ENCODE data around the gene PIGS.
A peak's percentile ranks its signal among the peaks of the same experiment; 100 is the strongest.

Gene PIGS

DNA sequence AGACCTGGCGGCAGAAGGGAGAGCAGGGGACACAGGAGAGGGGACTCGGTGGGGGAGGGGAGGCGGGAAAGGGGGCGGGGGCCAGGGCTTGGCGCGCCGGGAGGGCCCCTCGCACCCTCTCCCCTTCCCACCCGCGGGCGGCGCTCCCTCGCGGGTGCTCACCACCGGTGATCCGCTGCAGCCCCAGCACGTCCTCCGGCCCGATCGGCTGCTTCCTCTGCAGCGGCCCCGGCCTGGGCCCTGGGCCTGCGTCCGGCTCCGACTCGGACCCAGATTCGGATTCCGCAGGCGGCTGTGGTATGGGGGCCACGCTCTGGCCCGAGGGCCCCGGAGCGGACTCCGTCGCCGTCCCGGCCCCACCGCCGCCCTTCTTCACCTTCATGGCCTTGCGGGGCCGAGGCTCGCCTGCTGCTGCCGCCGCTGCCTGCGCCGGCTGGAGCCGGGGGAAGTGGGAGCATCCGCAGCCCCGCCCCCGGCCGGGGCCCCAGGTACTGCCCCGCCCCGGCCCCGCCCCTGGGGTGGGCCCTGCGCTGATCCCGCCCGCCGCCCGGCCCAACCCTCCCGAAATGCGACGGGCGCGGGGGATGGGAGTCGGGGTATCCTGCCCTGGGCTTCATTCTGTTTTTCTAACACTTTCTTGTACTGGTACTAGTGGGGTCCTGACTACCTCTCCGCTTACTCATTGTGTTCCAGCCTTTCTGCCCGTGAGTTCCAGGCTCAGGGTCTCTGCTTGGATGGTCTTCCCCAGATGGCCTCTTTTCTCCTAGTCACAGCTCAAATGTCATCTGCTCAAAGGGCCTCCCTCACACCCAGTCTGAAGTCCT lies 18.9 kb downstream of the PIGS start, which contains the start of gene UNC119:
UNC119 (minus strand) TSS at position 449 of the 824 bp plus-strand sequence; CDS start at position 382, 67 bp downstream.
- DNase-seq: peak; percentile 60 to 71 (median 67)
- peaks cover 38% of the 10 kb centered on the region for H3K36me3 ChIP-seq (ENCODE audit: control insufficient read depth, insufficient read depth, low read length)
- H3K27me3 ChIP-seq (replicated peaks; ENCODE audit: control insufficient read depth, insufficient read depth, low read length, poor library complexity, severe bottlenecking): no peaks in the 10 kb centered on the region
- H3K4me1 ChIP-seq (ENCODE audit: control insufficient read depth, insufficient read depth, low read length, poor library complexity, severe bottlenecking): peaks cover 40% of the 10 kb centered on the region
- H3K9me3 ChIP-seq (ENCODE audit: control insufficient read depth, low read length): no peaks in the 10 kb centered on the region
- peak within 1 kb of the TSS; percentile 89 for H3K27ac ChIP-seq (ENCODE audit: insufficient read depth, low read length, poor library complexity, severe bottlenecking)
- peak within 1 kb of the TSS; percentile 77 for H3K4me3 ChIP-seq (ENCODE audit: insufficient read depth, low read depth, low read length, poor library complexity, severe bottlenecking)

DNA sequence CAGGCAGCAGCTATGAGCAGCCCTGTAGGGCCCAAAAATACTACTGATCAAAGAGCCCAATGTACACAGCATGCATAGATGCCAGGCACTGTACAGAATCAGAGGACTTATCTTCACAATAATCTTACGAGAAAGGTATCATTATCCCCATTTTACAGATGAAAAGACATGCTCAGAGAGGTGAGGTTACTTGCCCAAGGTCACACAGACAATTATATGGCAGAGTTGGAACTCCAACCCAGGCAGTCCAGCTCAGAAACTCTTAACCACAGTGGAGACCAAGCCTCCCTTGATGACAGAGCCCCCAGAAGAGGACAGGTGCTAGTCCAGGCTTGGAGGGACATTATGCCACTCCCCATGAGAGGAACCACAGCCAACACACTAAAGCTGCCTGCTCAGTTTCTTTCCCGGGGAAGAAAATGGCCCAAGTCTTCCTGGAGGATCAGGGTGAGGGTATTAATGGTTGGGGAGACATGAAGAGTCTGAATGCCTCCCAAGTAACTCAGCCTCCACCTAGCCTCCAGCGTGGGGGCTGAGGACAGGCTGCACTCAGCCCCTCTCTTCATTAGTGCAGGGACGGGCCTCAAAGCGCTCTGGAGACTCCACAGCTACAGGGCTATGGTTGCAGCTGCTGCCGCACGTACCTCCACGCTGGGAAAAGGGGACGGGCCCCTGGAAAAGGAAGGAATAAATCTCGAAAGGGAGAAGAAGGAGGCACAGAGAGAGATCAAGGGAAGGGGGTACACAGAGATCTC lies 19.7 kb downstream of the PIGS start:
- peaks cover 38% of the 10 kb centered on the region for H3K36me3 ChIP-seq (ENCODE audit: control insufficient read depth, insufficient read depth, low read length)
- H3K4me3 ChIP-seq (ENCODE audit: insufficient read depth, low read depth, low read length, poor library complexity, severe bottlenecking): peak overlapping the region; percentile 77
- H3K9me3 ChIP-seq (ENCODE audit: control insufficient read depth, low read length): no peaks in the 10 kb centered on the region
- no peak for DNase-seq
- peak overlapping the region; percentile 89 for H3K27ac ChIP-seq (ENCODE audit: insufficient read depth, low read length, poor library complexity, severe bottlenecking)
- H3K27me3 ChIP-seq (replicated peaks; ENCODE audit: control insufficient read depth, insufficient read depth, low read length, poor library complexity, severe bottlenecking): no peaks in the 10 kb centered on the region
- peaks cover 40% of the 10 kb centered on the region for H3K4me1 ChIP-seq (ENCODE audit: control insufficient read depth, insufficient read depth, low read length, poor library complexity, severe bottlenecking)

- H3K4me3 ChIP-seq (ENCODE audit: insufficient read depth, low read depth, low read length, poor library complexity, severe bottlenecking): no peak overlapping the region
- no peaks in the 10 kb centered on the region for H3K27me3 ChIP-seq (replicated peaks; ENCODE audit: control insufficient read depth, insufficient read depth, low read length, poor library complexity, severe bottlenecking)
- no peaks in the 10 kb centered on the region for H3K9me3 ChIP-seq (ENCODE audit: control insufficient read depth, low read length)
- no peak for DNase-seq
- H3K36me3 ChIP-seq (ENCODE audit: control insufficient read depth, insufficient read depth, low read length): peaks cover 31% of the 10 kb centered on the region
- H3K27ac ChIP-seq (ENCODE audit: insufficient read depth, low read length, poor library complexity, severe bottlenecking): peak overlapping the region; percentile 89
- peaks cover 40% of the 10 kb centered on the region for H3K4me1 ChIP-seq (ENCODE audit: control insufficient read depth, insufficient read depth, low read length, poor library complexity, severe bottlenecking)
These were observed 20.5 kb downstream of the PIGS start for GRCh38 chr17:28550858-28551257.

- H3K4me1 ChIP-seq (ENCODE audit: control insufficient read depth, insufficient read depth, low read length, poor library complexity, severe bottlenecking): peaks cover 40% of the 10 kb centered on the region
- peak overlapping the region; percentile 89 for H3K27ac ChIP-seq (ENCODE audit: insufficient read depth, low read length, poor library complexity, severe bottlenecking)
- H3K4me3 ChIP-seq (ENCODE audit: insufficient read depth, low read depth, low read length, poor library complexity, severe bottlenecking): no peak overlapping the region
- H3K36me3 ChIP-seq (ENCODE audit: control insufficient read depth, insufficient read depth, low read length): peaks cover 21% of the 10 kb centered on the region
- DNase-seq: peak; percentile 51 to 65 (median 61)
- H3K27me3 ChIP-seq (replicated peaks; ENCODE audit: control insufficient read depth, insufficient read depth, low read length, poor library complexity, severe bottlenecking): no peaks in the 10 kb centered on the region
- no peaks in the 10 kb centered on the region for H3K9me3 ChIP-seq (ENCODE audit: control insufficient read depth, low read length)
These were observed 21.8 kb downstream of the PIGS start for GRCh38 chr17:28549236-28550132.

GRCh38 chr17:28548417-28549130 lies 22.8 kb downstream of the PIGS start:
- Histone ChIP-seq H3K27me3 (replicated peaks; ENCODE audit: control insufficient read depth, insufficient read depth, low read length, poor library complexity, severe bottlenecking) (no peaks in the 10 kb centered on the region), H3K27ac (ENCODE audit: insufficient read depth, low read length, poor library complexity, severe bottlenecking) (peak overlapping the region; percentile 89), H3K4me3 (ENCODE audit: insufficient read depth, low read depth, low read length, poor library complexity, severe bottlenecking) (no peak overlapping the region), H3K4me1 (ENCODE audit: control insufficient read depth, insufficient read depth, low read length, poor library complexity, severe bottlenecking) (peaks cover 40% of the 10 kb centered on the region), H3K36me3 (ENCODE audit: control insufficient read depth, insufficient read depth, low read length) (peaks cover 12% of the 10 kb centered on the region), H3K9me3 (ENCODE audit: control insufficient read depth, low read length) (no peaks in the 10 kb centered on the region)
- no peak for DNase-seq

GRCh38 chr17:28547623-28548416 lies 23.5 kb downstream of the PIGS start:
- H3K27me3 ChIP-seq (replicated peaks; ENCODE audit: control insufficient read depth, insufficient read depth, low read length, poor library complexity, severe bottlenecking): no peaks in the 10 kb centered on the region
- peaks cover 12% of the 10 kb centered on the region for H3K36me3 ChIP-seq (ENCODE audit: control insufficient read depth, insufficient read depth, low read length)
- DNase-seq: peak; percentile 11 to 34 (median 21)
- no peak overlapping the region for H3K4me3 ChIP-seq (ENCODE audit: insufficient read depth, low read depth, low read length, poor library complexity, severe bottlenecking)
- H3K9me3 ChIP-seq (ENCODE audit: control insufficient read depth, low read length): no peaks in the 10 kb centered on the region
- peaks cover 40% of the 10 kb centered on the region for H3K4me1 ChIP-seq (ENCODE audit: control insufficient read depth, insufficient read depth, low read length, poor library complexity, severe bottlenecking)
- peak overlapping the region; percentile 89 for H3K27ac ChIP-seq (ENCODE audit: insufficient read depth, low read length, poor library complexity, severe bottlenecking)

- DNase-seq: no peak
- peaks cover 40% of the 10 kb centered on the region for H3K4me1 ChIP-seq (ENCODE audit: control insufficient read depth, insufficient read depth, low read length, poor library complexity, severe bottlenecking)
- H3K4me3 ChIP-seq (ENCODE audit: insufficient read depth, low read depth, low read length, poor library complexity, severe bottlenecking): no peak overlapping the region
- H3K27me3 ChIP-seq (replicated peaks; ENCODE audit: control insufficient read depth, insufficient read depth, low read length, poor library complexity, severe bottlenecking): no peaks in the 10 kb centered on the region
- H3K36me3 ChIP-seq (ENCODE audit: control insufficient read depth, insufficient read depth, low read length): peaks cover 12% of the 10 kb centered on the region
- no peaks in the 10 kb centered on the region for H3K9me3 ChIP-seq (ENCODE audit: control insufficient read depth, low read length)
- H3K27ac ChIP-seq (ENCODE audit: insufficient read depth, low read length, poor library complexity, severe bottlenecking): no peak overlapping the region
These were observed 24.2 kb downstream of the PIGS start for GRCh38 chr17:28547096-28547622.

DNA sequence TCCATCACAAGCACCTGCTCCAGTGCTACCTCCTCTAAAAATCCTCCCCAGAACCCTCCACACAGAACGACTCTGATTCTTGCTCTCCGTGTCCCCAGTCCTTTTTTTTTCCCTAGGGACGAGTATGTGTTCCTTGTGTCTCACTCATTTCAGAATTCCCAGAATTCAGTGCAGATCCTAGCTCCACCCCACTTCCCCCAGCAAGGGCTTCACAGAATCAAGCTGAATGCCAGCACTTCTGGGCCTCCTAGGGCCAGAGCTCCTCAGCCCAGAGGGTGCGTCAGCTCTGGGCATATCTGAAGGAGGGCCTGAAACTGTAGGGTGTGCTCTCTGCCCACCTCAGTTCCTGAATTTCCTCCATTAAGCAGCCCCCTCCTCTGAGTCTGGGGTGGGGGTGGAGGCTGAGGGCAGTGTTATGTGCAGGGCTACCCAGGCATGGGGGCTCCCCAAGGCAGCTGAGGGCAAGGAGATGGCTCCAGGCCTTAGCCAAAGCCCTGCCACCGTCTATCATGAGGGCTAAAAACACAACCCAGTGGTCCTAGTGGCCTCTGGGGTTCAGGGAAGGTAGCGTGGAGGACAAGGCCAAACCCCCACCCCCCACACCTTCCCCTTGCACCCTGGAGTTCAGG lies 25.4 kb downstream of the PIGS start:
- Histone ChIP-seq H3K4me1 (ENCODE audit: control insufficient read depth, insufficient read depth, low read length, poor library complexity, severe bottlenecking) (peaks cover 30% of the 10 kb centered on the region), H3K27me3 (replicated peaks; ENCODE audit: control insufficient read depth, insufficient read depth, low read length, poor library complexity, severe bottlenecking) (no peaks in the 10 kb centered on the region), H3K27ac (ENCODE audit: insufficient read depth, low read length, poor library complexity, severe bottlenecking) (no peak overlapping the region), H3K4me3 (ENCODE audit: insufficient read depth, low read depth, low read length, poor library complexity, severe bottlenecking) (no peak overlapping the region), H3K9me3 (ENCODE audit: control insufficient read depth, low read length) (no peaks in the 10 kb centered on the region), H3K36me3 (ENCODE audit: control insufficient read depth, insufficient read depth, low read length) (peaks cover 12% of the 10 kb centered on the region)
- no peak for DNase-seq

Measured in effector memory CD4-positive, alpha-beta T cell (primary cell).